TTC549 (cell line): ENCODE data around the gene LPAR5.

ENCODE experiments used
- FAIRE-seq: peaks from 2 replicates; lab custom pipeline; 2012; peaks lifted over from hg19 to GRCh38; lab: Jason Lieb, UNC

Gene LPAR5

GRCh38 chr12:6638305-6638704, 2.5 kb upstream of the LPAR5 start:
- no peak for FAIRE-seq

GRCh38 chr12:6635375-6635855, 344 bp downstream of the LPAR5 start:
- no peak for FAIRE-seq

- FAIRE-seq: no peak
These were observed 3.5 kb downstream of the LPAR5 start for GRCh38 chr12:6632026-6632983.

- no peak for FAIRE-seq
These were observed 4.2 kb downstream of the LPAR5 start for GRCh38 chr12:6631549-6631961.

GRCh38 chr12:6630736-6631135, 5.0 kb downstream of the LPAR5 start:
- no peak for FAIRE-seq

- no peak for FAIRE-seq
These were observed 8.1 kb downstream of the LPAR5 start for GRCh38 chr12:6627616-6628015.

- no peak for FAIRE-seq
These were observed 9.0 kb downstream of the LPAR5 start for GRCh38 chr12:6626654-6627283.

GRCh38 chr12:6620885-6621274, 14.9 kb downstream of the LPAR5 start:
- no peak for FAIRE-seq

GRCh38 chr12:6620137-6620884, 15.4 kb downstream of the LPAR5 start:
- FAIRE-seq: no peak

GRCh38 chr12:6618483-6619225, 17.1 kb downstream of the LPAR5 start:
- FAIRE-seq: no peak

GRCh38 chr12:6615802-6616201, 20.0 kb downstream of the LPAR5 start:
- FAIRE-seq: no peak

- no peak for FAIRE-seq
These were observed 21.1 kb downstream of the LPAR5 start for GRCh38 chr12:6614513-6615172.

- peak; percentile 58 for FAIRE-seq
These were observed 21.8 kb downstream of the LPAR5 start for GRCh38 chr12:6613776-6614512.

- no peak for FAIRE-seq
These were observed 22.6 kb downstream of the LPAR5 start for GRCh38 chr12:6613015-6613775.

GRCh38 chr12:6612652-6613014, 23.1 kb downstream of the LPAR5 start:
- FAIRE-seq: no peak

- no peak for FAIRE-seq
These were observed 23.5 kb downstream of the LPAR5 start for GRCh38 chr12:6612247-6612646.

GRCh38 chr12:6608592-6609281, 27.0 kb downstream of the LPAR5 start:
- FAIRE-seq: no peak

- FAIRE-seq: peak; percentile 77
These were observed 27.8 kb downstream of the LPAR5 start for GRCh38 chr12:6607751-6608591.
